Transverse colon (tissue), 4 donors: ENCODE data around the gene NCOA5.

Source experiments
- CTCF ChIP-seq, 5 experiments: fragments of 200-600 bp in 3 of 5; fragments of 450-650 bp in 2 of 5; sonication (generic) in 3 of 5; IDR thresholded peaks; 1 replicate in 2 of 5; 2 replicates in 3 of 5; pipeline ENCODE4 v1.5.1; 2016 to 2017; ENCODE audit warnings: antibody characterized with exemption in 5 of 5, inconsistent platforms in 3 of 5, mild to moderate bottlenecking in 2 of 5, moderate library complexity in 1 of 5
- EP300 ChIP-seq: sonication (generic); formaldehyde crosslinking; IDR thresholded peaks from one replicate; pipeline ENCODE4 v1.6.1; 2017; ENCODE audit warnings: antibody characterized with exemption, low read depth
- POLR2A ChIP-seq: fragments of 450-650 bp; IDR thresholded peaks from one replicate; pipeline ENCODE4 v1.6.1; 2016; ENCODE audit warnings: antibody characterized with exemption, mild to moderate bottlenecking, moderate library complexity
- POLR2AphosphoS5 ChIP-seq, 3 donors: sonication (generic); formaldehyde crosslinking; IDR thresholded peaks; one replicate each; pipeline ENCODE4 v1.6.1; 2016; ENCODE audit warnings: antibody characterized with exemption in 3 of 3

GRCh38 chr20:46063151-46063550 is 26.6 kb downstream of the NCOA5 start:
- TF ChIP-seq EP300 (no peak), CTCF (IDR thresholded peaks at IDR 0.05) (no peak), POLR2AphosphoS5 (IDR thresholded peaks at IDR 0.05) (no peak), POLR2A (no peak)
